PC-3 (cell line): ENCODE measurements around the gene PCSK5. TPM values are rescaled to one million over a fixed set of nuclear protein-coding genes. Genes with fewer than 3 reads are reported as not detected.

Experiments used
- ATAC-seq: fragments of 200-7000 bp; cut with Tn5 transposase; 2 replicates; pipeline ENCODE4 v1.9.1; 2020; ENCODE audit warnings: mild to moderate bottlenecking, moderate library complexity
- BruUV-seq: library from RNA; stranded (reverse); fragments of 400-500 nt; replicated peaks from 2 replicates; lab custom pipeline; 2021; lab: Mats Ljungman, UMichigan
- CTCF ChIA-PET: fragments of 300-600 bp; sonication (Branson Sonifier 250); formaldehyde crosslinking; loops from one replicate; lab custom pipeline; 2022; ENCODE audit warnings: antibody characterized with exemption; lab: Charles Lee
- POLR2A ChIA-PET: fragments of 300-600 bp; sonication (Branson Sonifier 250); formaldehyde crosslinking; loops from one replicate; lab custom pipeline; 2022; ENCODE audit warnings: antibody characterized with exemption; ENCODE audit not compliant: unreplicated experiment; lab: Charles Lee
- DNase-seq: peaks from one replicate; pipeline ENCODE4 v3.0.0-alpha.2; 2015
- H2AFZ ChIP-seq: fragments of 300-600 bp; sonication (generic); 2 replicates; pipeline ENCODE4 v1.6.0; 2016; ENCODE audit warnings: antibody characterized with exemption, low read length
- H3F3A ChIP-seq: fragments of 300-600 bp; sonication (generic); one replicate; pipeline ENCODE4 v1.6.0; 2017; ENCODE audit warnings: antibody characterized with exemption, low read length, control low read depth, mild to moderate bottlenecking; ENCODE audit not compliant: unreplicated experiment
- H3K27ac ChIP-seq: fragments of 300-600 bp; sonication (generic); 2 replicates; pipeline ENCODE4 v1.5.1; 2016; ENCODE audit warnings: mild to moderate bottlenecking, low read length
- H3K27me3 ChIP-seq: fragments of 300-600 bp; sonication (generic); 2 replicates; pipeline ENCODE4 v1.6.1; 2016; ENCODE audit warnings: low read length, mixed read lengths
- H3K36me3 ChIP-seq: fragments of 300-600 bp; sonication (generic); 2 replicates; pipeline ENCODE4 v1.6.1; 2016; ENCODE audit warnings: low read depth, mixed run types, low read length, mixed read lengths
- H3K4me1 ChIP-seq: fragments of 300-600 bp; sonication (generic); 2 replicates; pipeline ENCODE4 v1.5.1; 2016; ENCODE audit warnings: low read length; ENCODE audit not compliant: insufficient read depth
- H3K4me2 ChIP-seq: fragments of 300-600 bp; sonication (generic); 2 replicates; pipeline ENCODE4 v1.6.0; 2016; ENCODE audit warnings: low read length
- H3K4me3 ChIP-seq: fragments of 300-600 bp; sonication (generic); 2 replicates; pipeline ENCODE4 v1.5.1; 2016; ENCODE audit warnings: mild to moderate bottlenecking, low read length, mixed read lengths
- H3K79me2 ChIP-seq: fragments of 300-600 bp; sonication (generic); 2 replicates; pipeline ENCODE4 v1.6.1; 2017; ENCODE audit warnings: low read length, mixed read lengths
- H3K9ac ChIP-seq: fragments of 300-600 bp; sonication (generic); 2 replicates; pipeline ENCODE4 v1.6.0; 2016; ENCODE audit warnings: mild to moderate bottlenecking, low read length
- H3K9me2 ChIP-seq: fragments of 300-600 bp; sonication (generic); replicated peaks from 2 replicates; pipeline ENCODE4 v1.6.1; 2016; ENCODE audit warnings: mixed run types, low read length, mixed read lengths
- H3K9me3 ChIP-seq: fragments of 300-600 bp; sonication (generic); 2 replicates; pipeline ENCODE4 v1.6.1; 2016; ENCODE audit warnings: low read length, mixed read lengths
- H4K20me1 ChIP-seq: fragments of 300-600 bp; sonication (generic); 2 replicates; pipeline ENCODE4 v1.6.1; 2016; ENCODE audit warnings: low read length, mixed read lengths
- EZH2 ChIP-seq: fragments of 300-600 bp; sonication (generic); IDR thresholded peaks from one replicate; pipeline ENCODE4 v1.6.1; 2017; ENCODE audit warnings: antibody characterized with exemption, mild to moderate bottlenecking, low read length; ENCODE audit not compliant: unreplicated experiment
- EZH2phosphoT487 ChIP-seq: fragments of 300-600 bp; sonication (generic); IDR thresholded peaks from 2 replicates; pipeline ENCODE4 v1.6.1; 2018; ENCODE audit warnings: mild to moderate bottlenecking, antibody characterized with exemption, low read length, borderline replicate concordance
- intact Hi-C: fragments of 100-400 bp; cut with micrococcal nuclease; formaldehyde crosslinking; loops from 2 replicates; pipeline ENCODE4 v1.9.0; 2023
- total RNA-seq: library from RNA; depleted of rRNA; stranded (reverse); fragments of >200 nt; gene quantifications from 2 replicates; pipeline ENCODE4 v1.2.3, GENCODE V29; 2014
- TF ChIP-seq, protein P1 (sequence below): fragments of 300-600 bp; sonication (generic); conservative IDR thresholded peaks from 2 replicates; pipeline ENCODE4 v1.5.1; 2017; ENCODE audit warnings: antibody characterized with exemption, low read depth, mild to moderate bottlenecking, low read length

PCSK5 gene
- total RNA-seq, 1 experiment from 2014 or later: not detected

DNA sequence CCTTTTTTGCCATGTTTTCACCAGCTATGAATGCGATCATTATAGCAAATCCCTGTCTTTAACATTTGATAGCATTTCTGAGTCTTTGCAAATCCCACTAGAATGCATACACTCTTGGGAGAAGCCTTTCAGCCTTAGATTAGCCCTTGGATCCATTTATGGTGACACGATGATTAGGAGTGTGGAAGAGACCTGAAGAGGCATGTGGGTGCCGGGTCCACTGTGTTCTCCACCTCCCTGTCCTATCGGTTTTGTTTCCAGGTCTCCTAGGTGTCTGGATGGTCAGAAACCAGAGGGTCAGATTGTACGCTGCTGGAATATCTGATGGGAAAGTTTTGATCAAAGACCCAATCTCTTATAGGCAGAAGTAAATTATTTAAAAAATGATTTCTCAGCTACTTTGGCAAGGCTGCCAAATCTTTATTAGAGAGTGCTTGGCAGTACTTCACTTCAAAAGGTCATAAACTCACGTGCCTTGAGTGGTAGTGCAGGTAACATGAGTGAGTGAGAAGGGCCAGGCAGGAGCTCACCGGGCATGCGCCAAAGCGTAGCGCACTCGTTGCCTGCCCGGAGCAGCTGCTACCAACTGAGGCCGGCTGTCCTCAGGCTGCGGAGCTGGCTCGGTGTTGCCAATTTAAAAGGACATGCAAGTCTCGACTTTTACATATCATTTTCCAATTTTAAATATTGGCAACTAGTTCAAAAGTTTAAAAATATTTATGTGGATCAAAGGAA, 51.3 kb downstream of the PCSK5 start:
- no peak for TF ChIP-seq EZH2
- TF ChIP-seq, protein P1, sequence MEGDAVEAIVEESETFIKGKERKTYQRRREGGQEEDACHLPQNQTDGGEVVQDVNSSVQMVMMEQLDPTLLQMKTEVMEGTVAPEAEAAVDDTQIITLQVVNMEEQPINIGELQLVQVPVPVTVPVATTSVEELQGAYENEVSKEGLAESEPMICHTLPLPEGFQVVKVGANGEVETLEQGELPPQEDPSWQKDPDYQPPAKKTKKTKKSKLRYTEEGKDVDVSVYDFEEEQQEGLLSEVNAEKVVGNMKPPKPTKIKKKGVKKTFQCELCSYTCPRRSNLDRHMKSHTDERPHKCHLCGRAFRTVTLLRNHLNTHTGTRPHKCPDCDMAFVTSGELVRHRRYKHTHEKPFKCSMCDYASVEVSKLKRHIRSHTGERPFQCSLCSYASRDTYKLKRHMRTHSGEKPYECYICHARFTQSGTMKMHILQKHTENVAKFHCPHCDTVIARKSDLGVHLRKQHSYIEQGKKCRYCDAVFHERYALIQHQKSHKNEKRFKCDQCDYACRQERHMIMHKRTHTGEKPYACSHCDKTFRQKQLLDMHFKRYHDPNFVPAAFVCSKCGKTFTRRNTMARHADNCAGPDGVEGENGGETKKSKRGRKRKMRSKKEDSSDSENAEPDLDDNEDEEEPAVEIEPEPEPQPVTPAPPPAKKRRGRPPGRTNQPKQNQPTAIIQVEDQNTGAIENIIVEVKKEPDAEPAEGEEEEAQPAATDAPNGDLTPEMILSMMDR: no peak
- no peak for TF ChIP-seq EZH2phosphoT487
- intact Hi-C loops: no loop called here
- H3K4me3 ChIP-seq: no peak overlapping the region
- ATAC-seq: no peak
- H3K9me2 ChIP-seq: no peaks in the 10 kb centered on the region
- H3K4me1 ChIP-seq: no peaks in the 10 kb centered on the region
- no peaks in the 10 kb centered on the region for H3K79me2 ChIP-seq
- CTCF ChIA-PET: no interaction called here
- H3F3A ChIP-seq: no peaks in the 10 kb centered on the region
- no peaks in the 10 kb centered on the region for H3K36me3 ChIP-seq
- no peak overlapping the region for H3K4me2 ChIP-seq
- no peaks in the 10 kb centered on the region for H4K20me1 ChIP-seq
- no peaks in the 10 kb centered on the region for H3K9me3 ChIP-seq
- no peak for DNase-seq
- no peaks in the 10 kb centered on the region for H3K27me3 ChIP-seq
- H3K9ac ChIP-seq: no peak overlapping the region
- no TSS peak for BruUV-seq
- H2AFZ ChIP-seq: no peak overlapping the region
- POLR2A ChIA-PET: no interaction called here
- H3K27ac ChIP-seq: no peak overlapping the region

DNA sequence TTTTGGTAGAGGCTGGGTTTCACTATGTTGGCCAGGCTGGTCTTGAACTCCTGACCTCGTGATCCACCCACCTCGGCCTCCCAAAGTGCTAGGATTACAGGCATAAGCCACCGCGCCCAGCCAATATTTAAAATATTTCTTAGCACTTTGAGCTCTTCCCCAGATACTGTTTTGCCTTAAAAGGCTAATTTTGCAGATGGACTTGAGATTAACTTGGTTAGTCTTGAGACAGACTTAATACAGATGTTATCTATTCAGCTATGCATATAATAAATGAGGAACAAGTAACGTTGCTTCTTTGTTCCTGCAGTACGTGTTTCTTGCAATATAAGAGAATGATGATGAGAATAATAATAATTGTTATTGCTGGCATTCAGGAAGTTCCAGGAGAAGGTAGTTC, 56.3 kb downstream of the PCSK5 start:
- no peak overlapping the region for H3K9ac ChIP-seq
- H3K27me3 ChIP-seq: no peaks in the 10 kb centered on the region
- ChIA-PET POLR2A (no interaction called here), CTCF (no interaction called here)
- intact Hi-C loops: no loop called here
- ATAC-seq: no peak
- H3K4me1 ChIP-seq: no peaks in the 10 kb centered on the region
- no peak for DNase-seq
- H3K4me2 ChIP-seq: no peak overlapping the region
- no peaks in the 10 kb centered on the region for H3K9me3 ChIP-seq
- no peak overlapping the region for H3K27ac ChIP-seq
- no peaks in the 10 kb centered on the region for H4K20me1 ChIP-seq
- no peaks in the 10 kb centered on the region for H3K9me2 ChIP-seq
- H3F3A ChIP-seq: no peaks in the 10 kb centered on the region
- H3K4me3 ChIP-seq: no peak overlapping the region
- no peaks in the 10 kb centered on the region for H3K36me3 ChIP-seq
- no TSS peak for BruUV-seq
- H2AFZ ChIP-seq: no peak overlapping the region
- H3K79me2 ChIP-seq: no peaks in the 10 kb centered on the region
- TF ChIP-seq, protein P1: no peak
- TF ChIP-seq EZH2: no peak
- TF ChIP-seq EZH2phosphoT487: no peak

DNA sequence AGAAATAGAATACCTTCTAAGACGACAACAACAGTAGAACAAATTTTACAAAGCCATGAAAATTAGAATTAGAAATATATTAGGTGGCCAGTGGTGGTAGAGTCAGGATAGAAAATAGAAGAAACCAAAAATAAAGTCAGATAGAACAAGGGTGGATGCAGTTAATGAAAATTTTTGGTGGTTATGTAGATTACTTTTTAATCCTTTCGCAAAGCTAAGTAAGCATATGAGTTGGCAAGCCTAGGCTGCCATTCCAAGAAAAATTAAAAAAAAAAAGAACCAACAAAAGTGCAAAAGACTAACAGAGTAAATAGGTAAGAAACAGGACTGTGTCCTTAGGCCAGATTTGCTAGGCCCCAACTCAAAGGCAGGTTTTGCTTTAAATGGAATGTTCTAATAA, 56.8 kb downstream of the PCSK5 start:
- Histone ChIP-seq H3K79me2 (no peaks in the 10 kb centered on the region), H4K20me1 (no peaks in the 10 kb centered on the region), H3K9me3 (no peaks in the 10 kb centered on the region), H3K27ac (no peak overlapping the region), H3K9ac (no peak overlapping the region), H3K9me2 (no peaks in the 10 kb centered on the region), H3K36me3 (no peaks in the 10 kb centered on the region), H2AFZ (no peak overlapping the region), H3K4me2 (no peak overlapping the region), H3K4me3 (no peak overlapping the region), H3K27me3 (no peaks in the 10 kb centered on the region), H3K4me1 (no peaks in the 10 kb centered on the region), H3F3A (no peaks in the 10 kb centered on the region)
- TF ChIP-seq EZH2 (no peak), EZH2phosphoT487 (no peak)
- TF ChIP-seq, protein P1: no peak
- intact Hi-C loops: no loop called here
- no peak for ATAC-seq
- ChIA-PET CTCF (no interaction called here), POLR2A (no interaction called here)
- DNase-seq: no peak
- no TSS peak for BruUV-seq
